OCI-LY1 (cell line): Measurements from ENCODE around the gene DIABLO.

Experiments
- H2AFZ ChIP-seq: fragments of 200-600 bp; sonication (generic), shearing (Covaris generic); 2 replicates; pipeline ENCODE4 v1.6.0; 2014; ENCODE audit warnings: antibody characterized with exemption, mild to moderate bottlenecking, low read length
- H3F3A ChIP-seq: fragments of 200-600 bp; sonication (generic), shearing (Covaris generic); 2 replicates; pipeline ENCODE4 v1.6.0; 2014; ENCODE audit warnings: mild to moderate bottlenecking, antibody characterized with exemption, low read length, moderate library complexity; ENCODE audit not compliant: insufficient read depth
- H3K27ac ChIP-seq: fragments of 200-600 bp; sonication (generic); 2 replicates; pipeline ENCODE4 v1.5.1; 2014; ENCODE audit warnings: low read length, mixed run types, mild to moderate bottlenecking, low read depth; ENCODE audit not compliant: poor library complexity, severe bottlenecking
- H3K27me3 ChIP-seq: fragments of 200-600 bp; sonication (generic); 2 replicates; pipeline ENCODE4 v1.6.0; 2014; ENCODE audit warnings: antibody characterized with exemption, mild to moderate bottlenecking, low read length, moderate library complexity; ENCODE audit not compliant: insufficient read depth
- H3K36me3 ChIP-seq: fragments of 200-600 bp; sonication (generic); 2 replicates; pipeline ENCODE4 v1.6.1; 2014; ENCODE audit warnings: mild to moderate bottlenecking, antibody characterized with exemption, low read length, moderate library complexity, mixed read lengths; ENCODE audit not compliant: insufficient read depth
- H3K4me1 ChIP-seq: fragments of 200-600 bp; sonication (generic); 2 replicates; pipeline ENCODE4 v1.5.1; 2014; ENCODE audit warnings: mild to moderate bottlenecking, low read length, moderate library complexity; ENCODE audit not compliant: insufficient read depth, severe bottlenecking
- H3K4me2 ChIP-seq: fragments of 200-600 bp; sonication (generic), shearing (Covaris generic); 2 replicates; pipeline ENCODE4 v1.6.1; 2014; ENCODE audit warnings: low read length
- H3K4me3 ChIP-seq: fragments of 200-600 bp; sonication (generic); 2 replicates; pipeline ENCODE4 v1.5.1; 2014; ENCODE audit warnings: low read length, low read depth, mild to moderate bottlenecking, mixed read lengths; ENCODE audit not compliant: poor library complexity, severe bottlenecking
- H3K79me2 ChIP-seq: fragments of 200-600 bp; shearing (Covaris generic); 2 replicates; pipeline ENCODE4 v1.6.1; 2016; ENCODE audit warnings: mixed run types, low read length, mixed read lengths; ENCODE audit not compliant: insufficient read depth
- H3K9ac ChIP-seq: fragments of 200-600 bp; sonication (generic), shearing (Covaris generic); 2 replicates; pipeline ENCODE4 v1.6.1; 2014; ENCODE audit warnings: mild to moderate bottlenecking, low read length, mixed read lengths
- H3K9me2 ChIP-seq: fragments of 200-600 bp; sonication (generic), shearing (Covaris generic); 2 replicates; pipeline ENCODE4 v1.6.1; 2014; ENCODE audit warnings: low read depth, mild to moderate bottlenecking, low read length, mixed read lengths
- H3K9me3 ChIP-seq: fragments of 200-600 bp; shearing (Covaris generic); 2 replicates; pipeline ENCODE4 v1.6.1; 2014; ENCODE audit warnings: low read length, mixed read lengths
- H4K20me1 ChIP-seq: fragments of 200-600 bp; sonication (generic), shearing (Covaris generic); 2 replicates; pipeline ENCODE4 v1.6.0; 2016; ENCODE audit warnings: mild to moderate bottlenecking, low read length; ENCODE audit not compliant: insufficient read depth
- CTCF ChIP-seq: fragments of 200-600 bp; sonication (generic), shearing (Covaris generic); IDR thresholded peaks from 2 replicates; pipeline ENCODE4 v1.5.1; 2017; ENCODE audit warnings: mild to moderate bottlenecking, antibody characterized with exemption, low read length, moderate library complexity, mixed read lengths
- EZH2 ChIP-seq: fragments of 200-600 bp; sonication (generic), shearing (Covaris generic); IDR thresholded peaks from 2 replicates; pipeline ENCODE4 v1.8.0; 2017; ENCODE audit warnings: borderline replicate concordance, mixed run types, mild to moderate bottlenecking, antibody characterized with exemption, low read length, moderate library complexity, mixed read lengths

Gene DIABLO

GRCh38 chr12:122167356-122167925, 58.4 kb downstream of the DIABLO start:
- TF ChIP-seq EZH2 (no peak), CTCF (no peak)
- no peaks in the 10 kb centered on the region for H3K79me2 ChIP-seq
- no peaks in the 10 kb centered on the region for H4K20me1 ChIP-seq
- H3K9me2 ChIP-seq: no peaks in the 10 kb centered on the region
- H3K9ac ChIP-seq: no peak overlapping the region
- H3K9me3 ChIP-seq: no peaks in the 10 kb centered on the region
- no peaks in the 10 kb centered on the region for H3K36me3 ChIP-seq
- H2AFZ ChIP-seq: no peak overlapping the region
- no peak overlapping the region for H3K27ac ChIP-seq
- no peaks in the 10 kb centered on the region for H3K4me1 ChIP-seq
- no peaks in the 10 kb centered on the region for H3F3A ChIP-seq
- H3K4me3 ChIP-seq: no peak overlapping the region
- peaks cover 9% of the 10 kb centered on the region; the same call in 1 of the 2 replicates for H3K27me3 ChIP-seq
- no peak overlapping the region for H3K4me2 ChIP-seq

- no peak for TF ChIP-seq CTCF
- no peak for TF ChIP-seq EZH2
- Histone ChIP-seq H3F3A (no peaks in the 10 kb centered on the region), H3K27ac (no peak overlapping the region), H4K20me1 (no peaks in the 10 kb centered on the region), H3K4me1 (no peaks in the 10 kb centered on the region), H2AFZ (no peak overlapping the region), H3K4me3 (no peak overlapping the region), H3K9me2 (no peaks in the 10 kb centered on the region), H3K9ac (no peak overlapping the region), H3K27me3 (peaks cover 9% of the 10 kb centered on the region; the same call in 1 of the 2 replicates), H3K36me3 (no peaks in the 10 kb centered on the region), H3K4me2 (no peak overlapping the region), H3K79me2 (no peaks in the 10 kb centered on the region), H3K9me3 (no peaks in the 10 kb centered on the region)
Measured at GRCh38 chr12:122166422-122167349, 59.2 kb downstream of the DIABLO start.

GRCh38 chr12:122162976-122163375, 62.9 kb downstream of the DIABLO start:
- H4K20me1 ChIP-seq: no peaks in the 10 kb centered on the region
- no peaks in the 10 kb centered on the region for H3K79me2 ChIP-seq
- H3K4me2 ChIP-seq: no peak overlapping the region
- no peaks in the 10 kb centered on the region for H3F3A ChIP-seq
- no peaks in the 10 kb centered on the region for H3K36me3 ChIP-seq
- H3K4me3 ChIP-seq: no peak overlapping the region
- H3K27ac ChIP-seq: no peak overlapping the region
- no peak overlapping the region for H2AFZ ChIP-seq
- no peak overlapping the region for H3K9ac ChIP-seq
- TF ChIP-seq EZH2: no peak
- TF ChIP-seq CTCF: no peak
- no peaks in the 10 kb centered on the region for H3K9me3 ChIP-seq
- H3K9me2 ChIP-seq: no peaks in the 10 kb centered on the region
- H3K4me1 ChIP-seq: no peaks in the 10 kb centered on the region
- peaks cover 5% of the 10 kb centered on the region; the same call in 1 of the 2 replicates for H3K27me3 ChIP-seq
